AG04449 (cell line): ENCODE data around the gene GH1.
A peak's percentile ranks its signal among the peaks of the same experiment; 100 is the strongest.
"Not testable (repeated sequence)": the region's sequence is repeated elsewhere in the genome, so short reads cannot be mapped to it uniquely, and the experiment has no call there.

ENCODE experiments used
- CTCF ChIA-PET: fragments of 350-600 bp; formaldehyde crosslinking; extraction: SDS; loops from one replicate; lab custom pipeline; 2021; ENCODE audit warnings: antibody characterized with exemption; lab: Yijun Ruan, JAX
- POLR2A ChIA-PET: fragments of 400-600, 350-600 bp; formaldehyde crosslinking; extraction: SDS; loops from one replicate; lab custom pipeline; 2020; ENCODE audit warnings: antibody characterized with exemption, inconsistent platforms; lab: Yijun Ruan, JAX
- DNase-seq: peaks from one replicate; pipeline ENCODE4 v3.0.0-alpha.2; 2010; ENCODE audit warnings: low read depth, low spot score
- H3K4me3 ChIP-seq: 2 replicates; pipeline ENCODE4 v1.5.1; 2011; ENCODE audit warnings: low read depth, mild to moderate bottlenecking, control low read depth, low read length
- CTCF ChIP-seq: IDR thresholded peaks from one replicate; pipeline ENCODE4 v1.5.1; 2011; ENCODE audit warnings: mild to moderate bottlenecking, moderate library complexity, low read length, control low read depth, inconsistent platforms; ENCODE audit not compliant: insufficient read depth; ENCODE audit errors: missing control alignments

GH1 gene

GRCh38 chr17:63896524-63897354 is 21.9 kb downstream of the GH1 start, which contains the start of gene CSH1:
TSS of gene CSH1 (minus strand) at chr17:63896574. CDS start at chr17:63896511, 63 bp downstream.
- DNase-seq, POLR2A ChIA-PET, H3K4me3 ChIP-seq: not testable (repeated sequence)
- CTCF ChIA-PET: interaction anchor here (1.9 kb wide), 1 partner anchor 8 kb away, joined by 5 read pairs; no protein-coding TSS in a partner anchor

GRCh38 chr17:63894821-63895220 is 23.8 kb downstream of the GH1 start:
- POLR2A ChIA-PET: not testable (repeated sequence)

GRCh38 chr17:63894021-63894420 is 24.6 kb downstream of the GH1 start:
- POLR2A ChIA-PET, DNase-seq, H3K4me3 ChIP-seq: not testable (repeated sequence)
- CTCF ChIA-PET: interaction anchor here (4.5 kb wide), 1 partner anchor 12 kb away, joined by 22 read pairs; the partner anchor contains the start of gene GH2

More at GRCh38 chr17:63894821-63895220, 23.8 kb downstream of the GH1 start:
- DNase-seq, CTCF ChIA-PET, H3K4me3 ChIP-seq: not testable (repeated sequence)

GRCh38 chr17:63892316-63893037 is 26.2 kb downstream of the GH1 start:
- POLR2A ChIA-PET, DNase-seq, H3K4me3 ChIP-seq: not testable (repeated sequence)
- CTCF ChIA-PET: interaction anchor here (1.8 to 6.6 kb wide), 3 partner anchors 10 to 19 kb away, joined by 4 to 63 read pairs (median 22); partner anchors contain the start of genes CSHL1 and GH2

- ChIA-PET POLR2A (interaction anchor here (0.6 kb wide), 1 partner anchor 243 kb away, joined by 3 read pairs; no protein-coding TSS in a partner anchor), CTCF (interaction anchor here (0.7 to 6.6 kb wide), 23 partner anchors 7 to 244 kb away, joined by 3 to 63 read pairs (median 4); partner anchors contain the start of genes GH2, ICAM2 and PRR29)
- not testable (repeated sequence) for DNase-seq, H3K4me3 ChIP-seq
- TF ChIP-seq CTCF: peak; percentile 48
These were observed 29.4 kb downstream of the GH1 start for GRCh38 chr17:63889026-63889848.

- POLR2A ChIA-PET, DNase-seq, H3K4me3 ChIP-seq: not testable (repeated sequence)
- CTCF ChIA-PET: interaction anchor here (1.0 kb wide), 1 partner anchor 139 kb away, joined by 3 read pairs; no protein-coding TSS in a partner anchor
These were observed 33.5 kb downstream of the GH1 start for GRCh38 chr17:63885119-63885518.

- CTCF ChIA-PET: interaction anchor here (0.6 to 4.1 kb wide), 9 partner anchors 8 to 34 kb away, joined by 3 to 22 read pairs (median 6); partner anchors contain the start of gene CSHL1
- DNase-seq, H3K4me3 ChIP-seq, POLR2A ChIA-PET: not testable (repeated sequence)
These were observed 36.0 kb downstream of the GH1 start for GRCh38 chr17:63882626-63883126.

- CTCF ChIA-PET: interaction anchor here (0.6 to 4.1 kb wide), 10 partner anchors 10 to 400 kb away, joined by 3 to 22 read pairs (median 8); partner anchors contain the start of gene CSHL1
- peak; percentile 58 for TF ChIP-seq CTCF
- no peak within 1 kb of the TSS for H3K4me3 ChIP-seq
- POLR2A ChIA-PET: no interaction called here
- DNase-seq: no peak
These were observed 36.6 kb downstream of the GH1 start, which contains the start of gene GH2 for GRCh38 chr17:63881935-63882601. TSS of gene GH2 (minus strand) at chr17:63881944. CDS start at chr17:63881801, 143 bp downstream.

- POLR2A ChIA-PET, H3K4me3 ChIP-seq, DNase-seq: not testable (repeated sequence)
- CTCF ChIA-PET: interaction anchor here (0.9 to 4.1 kb wide), 7 partner anchors 10 to 401 kb away, joined by 4 to 22 read pairs (median 12); no protein-coding TSS in a partner anchor
These were observed 37.3 kb downstream of the GH1 start for GRCh38 chr17:63881337-63881736.
